Germinal center (tissue), 1 donor: ENCODE results near the gene PNCK.
"Not testable (repeated sequence)": the region's sequence is repeated elsewhere in the genome, so short reads cannot be mapped to it uniquely, and the experiment has no call there.

Source experiments
- DNase-seq: peaks from one replicate; pipeline ENCODE4 v3.0.0; 2012; ENCODE audit warnings: mixed read lengths, low spot score

The PNCK gene

GRCh38 chrX:153685751-153686696, 12.4 kb upstream of the PNCK start:
- DNase-seq, result no peak

GRCh38 chrX:153685156-153685536, 11.5 kb upstream of the PNCK start:
- no peak for DNase-seq

- no peak for DNase-seq
Observed at GRCh38 chrX:153684467-153685155, 11.0 kb upstream of the PNCK start.

GRCh38 chrX:153683486-153683885, 9.9 kb upstream of the PNCK start:
- not testable (repeated sequence) for DNase-seq

GRCh38 chrX:153681175-153681574, 7.6 kb upstream of the PNCK start:
- no peak for DNase-seq

GRCh38 chrX:153674219-153674851, 722 bp upstream of the PNCK start:
- no peak for DNase-seq

GRCh38 chrX:153672531-153673427, 834 bp downstream of the PNCK start:
- no peak for DNase-seq

- DNase-seq, result no peak
Observed at GRCh38 chrX:153671589-153672530, 1.8 kb downstream of the PNCK start.

GRCh38 chrX:153670748-153671588, 2.6 kb downstream of the PNCK start:
- no peak for DNase-seq

GRCh38 chrX:153669901-153670731, 3.5 kb downstream of the PNCK start:
- no peak for DNase-seq

GRCh38 chrX:153669174-153669890, 4.3 kb downstream of the PNCK start:
- peak; percentile 71 for DNase-seq

- no peak for DNase-seq
Observed at GRCh38 chrX:153668423-153669173, 5.0 kb downstream of the PNCK start.

GRCh38 chrX:153667956-153668396, 5.6 kb downstream of the PNCK start:
- DNase-seq, result peak; percentile 65

GRCh38 chrX:153667281-153667955, 6.2 kb downstream of the PNCK start:
- DNase-seq, result no peak

GRCh38 chrX:153665726-153666306, 7.8 kb downstream of the PNCK start:
- no peak for DNase-seq

- no peak for DNase-seq
Observed at GRCh38 chrX:153662266-153662665, 11.3 kb downstream of the PNCK start.
